GM23338 (cell line): ENCODE data around the gene LILRB5. TPM values are rescaled to one million over a fixed set of nuclear protein-coding genes. Genes with fewer than 3 reads are reported as not detected.

Experiments used
- ATAC-seq: fragments of 200-7000 bp; cut with Tn5 transposase; 3 replicates; pipeline ENCODE4 v1.9.1; 2020
- DNase-seq: peaks from one replicate; pipeline ENCODE4 v3.0.0-alpha.2; 2015; ENCODE audit warnings: low spot score
- H2AFZ ChIP-seq: fragments of 200-600 bp; sonication (generic); 2 replicates; pipeline ENCODE4 v1.8.0; 2016; ENCODE audit warnings: antibody characterized with exemption, mild to moderate bottlenecking, moderate library complexity
- H3F3A ChIP-seq: fragments of 200-600 bp; sonication (generic); replicated peaks from 2 replicates; pipeline ENCODE4 v1.8.0; 2017; ENCODE audit warnings: antibody characterized with exemption, mixed run types, low read depth
- H3K27ac ChIP-seq: fragments of 200-600 bp; sonication (generic); 2 replicates; pipeline ENCODE4 v1.6.1; 2016; ENCODE audit warnings: low read depth
- H3K27me3 ChIP-seq: fragments of 200-600 bp; sonication (generic); 2 replicates; pipeline ENCODE4 v1.8.0; 2016; ENCODE audit warnings: mild to moderate bottlenecking, mixed run types, moderate library complexity; ENCODE audit not compliant: insufficient read depth
- H3K36me3 ChIP-seq: fragments of 200-600 bp; sonication (generic); 2 replicates; pipeline ENCODE4 v1.8.0; 2016; ENCODE audit warnings: mild to moderate bottlenecking; ENCODE audit not compliant: insufficient read depth
- H3K4me1 ChIP-seq: fragments of 200-600 bp; sonication (generic); 2 replicates; pipeline ENCODE4 v1.8.0; 2016; ENCODE audit warnings: mild to moderate bottlenecking, moderate library complexity; ENCODE audit not compliant: insufficient read depth
- H3K4me2 ChIP-seq: fragments of 200-600 bp; sonication (generic); 2 replicates; pipeline ENCODE4 v1.7.1; 2017; ENCODE audit warnings: mixed run types
- H3K4me3 ChIP-seq: fragments of 200-600 bp; sonication (generic); 2 replicates; pipeline ENCODE4 v1.6.1; 2016; ENCODE audit warnings: mixed run types
- H3K79me2 ChIP-seq: fragments of 200-600 bp; sonication (generic); replicated peaks from 2 replicates; pipeline ENCODE4 v1.8.0; 2017; ENCODE audit warnings: mild to moderate bottlenecking; ENCODE audit not compliant: insufficient read depth
- H3K9me2 ChIP-seq: fragments of 200-600 bp; sonication (generic); 2 replicates; pipeline ENCODE4 v1.8.0; 2017; ENCODE audit not compliant: insufficient read depth
- H4K20me1 ChIP-seq: fragments of 200-600 bp; sonication (generic); replicated peaks from 2 replicates; pipeline ENCODE4 v1.8.0; 2017; ENCODE audit warnings: mild to moderate bottlenecking; ENCODE audit not compliant: insufficient read depth
- H3K27ac Mint-ChIP-seq: 2 replicates; pipeline ENCODE4 v1.8.0; 2020; ENCODE audit warnings: inconsistent platforms, mild to moderate bottlenecking, moderate library complexity, mixed read lengths
- H3K27me3 Mint-ChIP-seq: 3 replicates; pipeline ENCODE4 v1.8.0; 2022; ENCODE audit warnings: low read depth, mild to moderate bottlenecking, moderate library complexity, mixed read lengths, inconsistent platforms; ENCODE audit not compliant: insufficient read depth, poor library complexity
- H3K36me3 Mint-ChIP-seq: 3 replicates; pipeline ENCODE4 v1.8.0; 2021; ENCODE audit warnings: low read depth, mild to moderate bottlenecking, inconsistent platforms, moderate library complexity, mixed read lengths
- H3K4me1 Mint-ChIP-seq: 3 replicates; pipeline ENCODE4 v1.8.0; 2020; ENCODE audit warnings: mild to moderate bottlenecking, inconsistent platforms, mixed read lengths
- H3K4me3 Mint-ChIP-seq: 3 replicates; pipeline ENCODE4 v1.8.0; 2021; ENCODE audit warnings: moderate library complexity, mild to moderate bottlenecking, inconsistent platforms, mixed read lengths
- H3K9me3 Mint-ChIP-seq: 3 replicates; pipeline ENCODE4 v1.8.0; 2020; ENCODE audit warnings: moderate library complexity, mild to moderate bottlenecking, inconsistent platforms, mixed read lengths
- CREB1 ChIP-seq: fragments of 250-450 bp; sonication (Bioruptor Pico); IDR thresholded peaks from 2 replicates; pipeline ENCODE4 v1.5.0; 2020; ENCODE audit warnings: low read depth, mild to moderate bottlenecking, moderate library complexity
- EZH2 ChIP-seq: fragments of 200-600 bp; sonication (generic); IDR thresholded peaks from one replicate; pipeline ENCODE4 v1.8.0; 2017; ENCODE audit warnings: antibody characterized with exemption, mild to moderate bottlenecking, low read depth; ENCODE audit not compliant: unreplicated experiment
- EZH2phosphoT487 ChIP-seq: fragments of 200-600 bp; sonication (generic); IDR thresholded peaks from one replicate; pipeline ENCODE4 v1.8.1; 2018; ENCODE audit warnings: antibody characterized with exemption; ENCODE audit not compliant: unreplicated experiment
- JUNB ChIP-seq: IDR thresholded peaks from one replicate; pipeline ENCODE4 v1.6.1; 2016; ENCODE audit warnings: antibody characterized with exemption; ENCODE audit not compliant: unreplicated experiment
- NANOG ChIP-seq: IDR thresholded peaks from 2 replicates; pipeline ENCODE4 v1.6.1; 2016; ENCODE audit warnings: antibody characterized with exemption, borderline replicate concordance
- POLR2AphosphoS5 ChIP-seq: IDR thresholded peaks from 2 replicates; pipeline ENCODE4 v1.6.1; 2016; ENCODE audit warnings: antibody characterized with exemption, low read depth
- STAT1 ChIP-seq: IDR thresholded peaks from one replicate; pipeline ENCODE4 v1.6.1; 2016; ENCODE audit warnings: antibody characterized with exemption; ENCODE audit not compliant: unreplicated experiment
- ZNF114 ChIP-seq: fragments of 250-450 bp; sonication (Bioruptor Pico); IDR thresholded peaks from 2 replicates; pipeline ENCODE4 v1.5.0; 2020; ENCODE audit warnings: mild to moderate bottlenecking, moderate library complexity
- ZNF331 ChIP-seq: fragments of 250-450 bp; sonication (Bioruptor Pico); IDR thresholded peaks from 2 replicates; pipeline ENCODE4 v1.5.0; 2020; ENCODE audit warnings: low read depth, mild to moderate bottlenecking, moderate library complexity
- ZNF462 ChIP-seq: fragments of 250-450 bp; sonication (Bioruptor Pico); IDR thresholded peaks from 2 replicates; pipeline ENCODE4 v1.5.0; 2020; ENCODE audit warnings: mild to moderate bottlenecking, moderate library complexity
- polyA plus RNA-seq: library from polyadenylated mRNA; unstranded; fragments of >200 nt; fragmentation: Nextera tagmentation; extraction: Ambion mirVana; gene quantifications from 2 replicates; pipeline ENCODE4 v1.2.1, GENCODE V29; 2016
- total RNA-seq: library from RNA; depleted of rRNA; stranded (reverse); fragments of >200 nt; shearing (Covaris generic); gene quantifications from 2 replicates; pipeline ENCODE4 v1.2.3, GENCODE V29; 2014
- TF ChIP-seq, protein P1 (sequence below), 2 experiments: fragments of 200-600 bp in 1 of 2; sonication (generic) in 1 of 2; conservative IDR thresholded peaks; 2 replicates each; pipeline versions ENCODE4 v1.5.1 to v1.6.1; 2016 to 2017; ENCODE audit warnings: antibody characterized with exemption in 2 of 2, low read depth in 2 of 2, mild to moderate bottlenecking in 2 of 2, moderate library complexity in 1 of 2
- TF ChIP-seq, protein P2 (sequence below): IDR thresholded peaks from one replicate; pipeline ENCODE4 v1.6.1; 2018; ENCODE audit warnings: antibody characterized with exemption; ENCODE audit not compliant: unreplicated experiment
- TF ChIP-seq, protein P3 (sequence below): IDR thresholded peaks from 2 replicates; pipeline ENCODE4 v1.6.1; 2016; ENCODE audit warnings: antibody characterized with exemption

Gene LILRB5
- total and polyA plus RNA-seq, 2 experiments from 2014 or later = not detected

DNA sequence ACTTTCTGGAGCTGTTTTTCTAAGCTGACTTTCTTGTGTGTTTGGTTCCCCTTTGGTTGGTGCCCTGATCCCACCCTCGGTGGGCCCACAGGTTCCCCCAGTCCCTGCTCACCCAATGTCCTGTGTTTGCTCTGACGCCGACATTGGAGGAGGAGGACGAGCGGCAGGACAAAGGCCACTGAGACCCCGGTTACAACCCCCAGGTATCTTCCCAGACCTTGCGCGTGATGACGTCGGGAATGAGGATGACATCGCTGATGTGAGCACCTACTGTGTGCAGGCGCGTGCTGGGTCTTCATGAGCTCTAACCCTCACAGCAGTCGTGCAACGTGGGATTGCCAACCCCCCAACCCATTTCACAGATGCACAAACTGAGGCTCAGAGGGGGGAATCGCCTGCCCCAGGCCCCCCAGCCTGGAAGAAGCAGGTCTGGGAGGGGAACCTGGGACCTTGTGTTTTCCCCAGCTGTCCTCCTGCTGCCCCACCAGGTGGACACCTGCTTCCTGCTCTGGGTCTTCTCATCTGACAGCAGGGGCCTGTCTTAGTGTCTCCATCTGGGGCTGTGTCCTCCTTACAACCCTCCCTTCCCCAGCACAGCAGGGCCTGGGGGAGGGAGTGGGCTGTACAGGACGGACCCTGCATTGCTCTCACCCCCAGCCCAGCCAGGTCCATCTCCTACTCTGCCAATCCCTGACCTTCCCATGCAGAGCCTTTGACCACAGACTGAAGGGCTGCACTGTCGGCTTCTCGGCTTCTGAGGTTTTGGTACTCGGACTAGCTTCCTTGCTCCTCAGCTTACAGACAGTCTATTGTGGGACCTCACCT is 9.8 kb downstream of the LILRB5 start:
- Histone ChIP-seq H2AFZ (no peak overlapping the region), H3K4me2 (no peak overlapping the region), H3K9me2 (no peaks in the 10 kb centered on the region), H3K4me1 (no peaks in the 10 kb centered on the region), H3K27ac (no peak overlapping the region), H4K20me1 (no peaks in the 10 kb centered on the region), H3K27me3 (no peaks in the 10 kb centered on the region), H3F3A (no peaks in the 10 kb centered on the region), H3K4me3 (no peak overlapping the region), H3K36me3 (no peaks in the 10 kb centered on the region), H3K79me2 (no peaks in the 10 kb centered on the region)
- Mint-ChIP-seq H3K27ac (no peak overlapping the region), H3K4me3 (no peak overlapping the region), H3K36me3 (no peaks in the 10 kb centered on the region), H3K27me3 (no peaks in the 10 kb centered on the region), H3K4me1 (no peaks in the 10 kb centered on the region), H3K9me3 (no peaks in the 10 kb centered on the region)
- no peak for TF ChIP-seq JUNB
- TF ChIP-seq ZNF462 (CRISPR knock-in tag) = no peak
- no peak for TF ChIP-seq CREB1 (CRISPR knock-in tag)
- TF ChIP-seq ZNF114 (CRISPR knock-in tag) = no peak
- no peak for TF ChIP-seq EZH2
- TF ChIP-seq, protein P1, sequence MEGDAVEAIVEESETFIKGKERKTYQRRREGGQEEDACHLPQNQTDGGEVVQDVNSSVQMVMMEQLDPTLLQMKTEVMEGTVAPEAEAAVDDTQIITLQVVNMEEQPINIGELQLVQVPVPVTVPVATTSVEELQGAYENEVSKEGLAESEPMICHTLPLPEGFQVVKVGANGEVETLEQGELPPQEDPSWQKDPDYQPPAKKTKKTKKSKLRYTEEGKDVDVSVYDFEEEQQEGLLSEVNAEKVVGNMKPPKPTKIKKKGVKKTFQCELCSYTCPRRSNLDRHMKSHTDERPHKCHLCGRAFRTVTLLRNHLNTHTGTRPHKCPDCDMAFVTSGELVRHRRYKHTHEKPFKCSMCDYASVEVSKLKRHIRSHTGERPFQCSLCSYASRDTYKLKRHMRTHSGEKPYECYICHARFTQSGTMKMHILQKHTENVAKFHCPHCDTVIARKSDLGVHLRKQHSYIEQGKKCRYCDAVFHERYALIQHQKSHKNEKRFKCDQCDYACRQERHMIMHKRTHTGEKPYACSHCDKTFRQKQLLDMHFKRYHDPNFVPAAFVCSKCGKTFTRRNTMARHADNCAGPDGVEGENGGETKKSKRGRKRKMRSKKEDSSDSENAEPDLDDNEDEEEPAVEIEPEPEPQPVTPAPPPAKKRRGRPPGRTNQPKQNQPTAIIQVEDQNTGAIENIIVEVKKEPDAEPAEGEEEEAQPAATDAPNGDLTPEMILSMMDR (conservative IDR thresholded peaks at IDR 0.05; ENCODE audit: low read depth in 2 of 2) = no peak
- TF ChIP-seq, protein P2, sequence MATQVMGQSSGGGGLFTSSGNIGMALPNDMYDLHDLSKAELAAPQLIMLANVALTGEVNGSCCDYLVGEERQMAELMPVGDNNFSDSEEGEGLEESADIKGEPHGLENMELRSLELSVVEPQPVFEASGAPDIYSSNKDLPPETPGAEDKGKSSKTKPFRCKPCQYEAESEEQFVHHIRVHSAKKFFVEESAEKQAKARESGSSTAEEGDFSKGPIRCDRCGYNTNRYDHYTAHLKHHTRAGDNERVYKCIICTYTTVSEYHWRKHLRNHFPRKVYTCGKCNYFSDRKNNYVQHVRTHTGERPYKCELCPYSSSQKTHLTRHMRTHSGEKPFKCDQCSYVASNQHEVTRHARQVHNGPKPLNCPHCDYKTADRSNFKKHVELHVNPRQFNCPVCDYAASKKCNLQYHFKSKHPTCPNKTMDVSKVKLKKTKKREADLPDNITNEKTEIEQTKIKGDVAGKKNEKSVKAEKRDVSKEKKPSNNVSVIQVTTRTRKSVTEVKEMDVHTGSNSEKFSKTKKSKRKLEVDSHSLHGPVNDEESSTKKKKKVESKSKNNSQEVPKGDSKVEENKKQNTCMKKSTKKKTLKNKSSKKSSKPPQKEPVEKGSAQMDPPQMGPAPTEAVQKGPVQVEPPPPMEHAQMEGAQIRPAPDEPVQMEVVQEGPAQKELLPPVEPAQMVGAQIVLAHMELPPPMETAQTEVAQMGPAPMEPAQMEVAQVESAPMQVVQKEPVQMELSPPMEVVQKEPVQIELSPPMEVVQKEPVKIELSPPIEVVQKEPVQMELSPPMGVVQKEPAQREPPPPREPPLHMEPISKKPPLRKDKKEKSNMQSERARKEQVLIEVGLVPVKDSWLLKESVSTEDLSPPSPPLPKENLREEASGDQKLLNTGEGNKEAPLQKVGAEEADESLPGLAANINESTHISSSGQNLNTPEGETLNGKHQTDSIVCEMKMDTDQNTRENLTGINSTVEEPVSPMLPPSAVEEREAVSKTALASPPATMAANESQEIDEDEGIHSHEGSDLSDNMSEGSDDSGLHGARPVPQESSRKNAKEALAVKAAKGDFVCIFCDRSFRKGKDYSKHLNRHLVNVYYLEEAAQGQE = no peak
- no peak for TF ChIP-seq STAT1
- TF ChIP-seq EZH2phosphoT487 = no peak
- TF ChIP-seq, protein P3, sequence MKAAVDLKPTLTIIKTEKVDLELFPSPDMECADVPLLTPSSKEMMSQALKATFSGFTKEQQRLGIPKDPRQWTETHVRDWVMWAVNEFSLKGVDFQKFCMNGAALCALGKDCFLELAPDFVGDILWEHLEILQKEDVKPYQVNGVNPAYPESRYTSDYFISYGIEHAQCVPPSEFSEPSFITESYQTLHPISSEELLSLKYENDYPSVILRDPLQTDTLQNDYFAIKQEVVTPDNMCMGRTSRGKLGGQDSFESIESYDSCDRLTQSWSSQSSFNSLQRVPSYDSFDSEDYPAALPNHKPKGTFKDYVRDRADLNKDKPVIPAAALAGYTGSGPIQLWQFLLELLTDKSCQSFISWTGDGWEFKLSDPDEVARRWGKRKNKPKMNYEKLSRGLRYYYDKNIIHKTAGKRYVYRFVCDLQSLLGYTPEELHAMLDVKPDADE = no peak
- no peak for TF ChIP-seq ZNF331
- no peak for TF ChIP-seq POLR2AphosphoS5
- TF ChIP-seq NANOG = no peak
- no peak for ATAC-seq
- DNase-seq = no peak
